IMR-90 (cell line): Measurements from ENCODE around the gene IQSEC1.

Experiments
- CEBPB ChIP-seq: IDR thresholded peaks from 2 replicates; pipeline ENCODE4 v1.6.1; 2012; ENCODE audit warnings: low read depth, low read length, improper control_type of control experiment
- CTCF ChIP-seq: conservative IDR thresholded peaks from 2 replicates; pipeline ENCODE4 v1.5.1; 2012; ENCODE audit warnings: mild to moderate bottlenecking, low read depth, low read length, improper control_type of control experiment
- POLR2A ChIP-seq: IDR thresholded peaks from 2 replicates; pipeline ENCODE4 v1.6.1; 2012; ENCODE audit warnings: mild to moderate bottlenecking, low read depth, low read length
- RCOR1 ChIP-seq: IDR thresholded peaks from 2 replicates; pipeline ENCODE4 v1.6.1; 2012; ENCODE audit warnings: mild to moderate bottlenecking, low read length, improper control_type of control experiment; ENCODE audit not compliant: insufficient replicate concordance
- RFX5 ChIP-seq: IDR thresholded peaks from 2 replicates; pipeline ENCODE4 v1.8.0; 2012; ENCODE audit warnings: low read depth, mild to moderate bottlenecking, low read length, moderate library complexity
- SMC3 ChIP-seq: fragments of 150-350 bp; IDR thresholded peaks from 2 replicates; pipeline ENCODE4 v1.6.1; 2016; ENCODE audit warnings: low read depth, mild to moderate bottlenecking, antibody characterized with exemption, low read length, moderate library complexity

DNA sequence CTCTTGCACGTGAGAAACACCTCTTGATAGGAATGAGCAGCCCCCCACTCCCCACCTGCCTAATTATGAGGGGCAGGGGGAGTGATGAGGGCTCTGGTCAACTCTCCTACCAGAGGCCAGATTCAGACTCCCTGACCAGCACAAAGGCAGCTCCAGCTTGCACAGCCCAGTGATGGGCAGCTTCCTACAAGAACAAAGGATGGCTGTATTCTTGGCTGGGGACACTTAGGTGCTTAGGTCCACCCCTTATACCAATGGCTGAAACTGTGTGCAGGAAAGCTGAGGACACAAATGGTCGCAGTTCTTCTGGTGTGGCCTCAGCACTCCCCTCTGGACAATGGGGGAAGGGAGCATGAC is 81.8 kb downstream of the IQSEC1 start:
- TF ChIP-seq POLR2A: no peak
- TF ChIP-seq CTCF: no peak
- TF ChIP-seq CEBPB: no peak
- TF ChIP-seq RFX5: no peak
- no peak for TF ChIP-seq SMC3
- TF ChIP-seq RCOR1: no peak
